Ishikawa (cell line): ENCODE measurements around the gene CBLB.

Experiments
- CEBPB ChIP-seq: IDR thresholded peaks from 2 replicates; pipeline ENCODE4 v1.6.1; 2012
- CREB1 ChIP-seq: IDR thresholded peaks from 2 replicates; pipeline ENCODE4 v1.6.1; 2012; ENCODE audit warnings: low read depth
- EGR1 ChIP-seq: IDR thresholded peaks from 2 replicates; pipeline ENCODE4 v1.6.1; 2012
- EP300 ChIP-seq: IDR thresholded peaks from 2 replicates; pipeline ENCODE4 v1.6.1; 2012; ENCODE audit warnings: borderline replicate concordance
- FOXM1 ChIP-seq: IDR thresholded peaks from 2 replicates; pipeline ENCODE4 v1.6.1; 2012; ENCODE audit warnings: low read depth, borderline replicate concordance
- NFIC ChIP-seq: IDR thresholded peaks from 2 replicates; pipeline ENCODE4 v1.6.1; 2012
- RAD21 ChIP-seq: IDR thresholded peaks from 2 replicates; pipeline ENCODE4 v1.6.1; 2012; ENCODE audit warnings: low read depth
- TAF1 ChIP-seq: IDR thresholded peaks from 2 replicates; pipeline ENCODE4 v1.6.1; 2012; ENCODE audit warnings: low read depth, mild to moderate bottlenecking
- TCF12 ChIP-seq: IDR thresholded peaks from 2 replicates; pipeline ENCODE4 v1.6.1; 2012; ENCODE audit warnings: low read depth
- TEAD4 ChIP-seq: IDR thresholded peaks from 2 replicates; pipeline ENCODE4 v1.6.1; 2012
- YY1 ChIP-seq: IDR thresholded peaks from 2 replicates; pipeline ENCODE4 v1.6.1; 2012; ENCODE audit warnings: low read depth
- ZBTB7A ChIP-seq: IDR thresholded peaks from 2 replicates; pipeline ENCODE4 v1.6.1; 2012; ENCODE audit warnings: low read depth
- TF ChIP-seq, protein P1 (sequence below): IDR thresholded peaks from 2 replicates; pipeline ENCODE4 v1.6.1; 2012
- TF ChIP-seq, protein P2 (sequence below): IDR thresholded peaks from 2 replicates; pipeline ENCODE4 v1.6.1; 2012; ENCODE audit warnings: low read depth, mild to moderate bottlenecking
- TF ChIP-seq, protein P3 (sequence below): IDR thresholded peaks from 2 replicates; pipeline ENCODE4 v1.6.1; 2012

CBLB gene

DNA sequence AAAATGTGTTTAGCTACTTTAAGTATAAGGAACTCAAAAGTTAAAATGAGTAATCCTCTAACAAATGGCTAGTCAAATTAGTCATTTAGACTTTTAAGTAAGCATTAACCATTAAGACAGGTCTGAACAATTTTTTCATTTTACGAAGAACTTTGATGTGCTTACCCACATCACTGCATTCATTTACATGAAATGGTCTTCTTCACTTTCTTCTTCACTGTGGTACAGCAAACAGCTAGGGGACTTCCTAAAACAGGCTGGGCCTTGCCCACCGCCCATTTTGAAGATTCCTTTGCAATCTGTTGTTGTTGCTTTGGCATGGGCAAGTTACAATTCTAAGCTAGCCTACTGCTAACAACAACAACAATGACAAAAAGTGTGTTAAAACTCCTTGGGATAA, 67.4 kb downstream of the CBLB start:
- TF ChIP-seq, protein P1, sequence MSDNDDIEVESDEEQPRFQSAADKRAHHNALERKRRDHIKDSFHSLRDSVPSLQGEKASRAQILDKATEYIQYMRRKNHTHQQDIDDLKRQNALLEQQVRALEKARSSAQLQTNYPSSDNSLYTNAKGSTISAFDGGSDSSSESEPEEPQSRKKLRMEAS: no peak
- TF ChIP-seq, protein P2, sequence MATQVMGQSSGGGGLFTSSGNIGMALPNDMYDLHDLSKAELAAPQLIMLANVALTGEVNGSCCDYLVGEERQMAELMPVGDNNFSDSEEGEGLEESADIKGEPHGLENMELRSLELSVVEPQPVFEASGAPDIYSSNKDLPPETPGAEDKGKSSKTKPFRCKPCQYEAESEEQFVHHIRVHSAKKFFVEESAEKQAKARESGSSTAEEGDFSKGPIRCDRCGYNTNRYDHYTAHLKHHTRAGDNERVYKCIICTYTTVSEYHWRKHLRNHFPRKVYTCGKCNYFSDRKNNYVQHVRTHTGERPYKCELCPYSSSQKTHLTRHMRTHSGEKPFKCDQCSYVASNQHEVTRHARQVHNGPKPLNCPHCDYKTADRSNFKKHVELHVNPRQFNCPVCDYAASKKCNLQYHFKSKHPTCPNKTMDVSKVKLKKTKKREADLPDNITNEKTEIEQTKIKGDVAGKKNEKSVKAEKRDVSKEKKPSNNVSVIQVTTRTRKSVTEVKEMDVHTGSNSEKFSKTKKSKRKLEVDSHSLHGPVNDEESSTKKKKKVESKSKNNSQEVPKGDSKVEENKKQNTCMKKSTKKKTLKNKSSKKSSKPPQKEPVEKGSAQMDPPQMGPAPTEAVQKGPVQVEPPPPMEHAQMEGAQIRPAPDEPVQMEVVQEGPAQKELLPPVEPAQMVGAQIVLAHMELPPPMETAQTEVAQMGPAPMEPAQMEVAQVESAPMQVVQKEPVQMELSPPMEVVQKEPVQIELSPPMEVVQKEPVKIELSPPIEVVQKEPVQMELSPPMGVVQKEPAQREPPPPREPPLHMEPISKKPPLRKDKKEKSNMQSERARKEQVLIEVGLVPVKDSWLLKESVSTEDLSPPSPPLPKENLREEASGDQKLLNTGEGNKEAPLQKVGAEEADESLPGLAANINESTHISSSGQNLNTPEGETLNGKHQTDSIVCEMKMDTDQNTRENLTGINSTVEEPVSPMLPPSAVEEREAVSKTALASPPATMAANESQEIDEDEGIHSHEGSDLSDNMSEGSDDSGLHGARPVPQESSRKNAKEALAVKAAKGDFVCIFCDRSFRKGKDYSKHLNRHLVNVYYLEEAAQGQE: no peak
- TF ChIP-seq CEBPB (no peak), TCF12 (no peak), EP300 (no peak), ZBTB7A (no peak), FOXM1 (no peak), NFIC (no peak), CREB1 (no peak), RAD21 (no peak), TEAD4 (no peak), YY1 (no peak), EGR1 (no peak), TAF1 (no peak)
- TF ChIP-seq, protein P3, sequence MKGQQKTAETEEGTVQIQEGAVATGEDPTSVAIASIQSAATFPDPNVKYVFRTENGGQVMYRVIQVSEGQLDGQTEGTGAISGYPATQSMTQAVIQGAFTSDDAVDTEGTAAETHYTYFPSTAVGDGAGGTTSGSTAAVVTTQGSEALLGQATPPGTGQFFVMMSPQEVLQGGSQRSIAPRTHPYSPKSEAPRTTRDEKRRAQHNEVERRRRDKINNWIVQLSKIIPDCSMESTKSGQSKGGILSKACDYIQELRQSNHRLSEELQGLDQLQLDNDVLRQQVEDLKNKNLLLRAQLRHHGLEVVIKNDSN: no peak

DNA sequence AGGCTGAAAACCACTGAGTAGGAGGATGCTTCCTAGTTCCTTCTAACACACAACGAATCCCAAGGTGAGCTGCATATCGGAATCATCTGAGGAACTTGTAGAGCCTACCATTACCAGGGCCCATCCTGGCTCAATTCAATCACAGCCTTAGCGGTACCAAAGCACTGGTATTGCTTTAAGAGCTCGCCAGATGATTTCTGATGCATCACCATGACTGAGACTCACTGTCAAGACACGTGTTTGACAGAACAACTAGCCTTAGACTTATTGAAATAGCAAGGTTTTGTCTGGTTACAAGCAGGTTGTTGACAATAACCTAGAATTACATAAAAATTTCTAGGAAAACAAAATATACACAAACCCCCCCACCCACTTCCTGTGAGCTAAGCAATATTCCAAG, 68.5 kb downstream of the CBLB start:
- TF ChIP-seq, protein P2: no peak
- TF ChIP-seq EP300: no peak
- TF ChIP-seq ZBTB7A: no peak
- no peak for TF ChIP-seq FOXM1
- no peak for TF ChIP-seq NFIC
- no peak for TF ChIP-seq TCF12
- TF ChIP-seq CREB1: no peak
- TF ChIP-seq TAF1: no peak

DNA sequence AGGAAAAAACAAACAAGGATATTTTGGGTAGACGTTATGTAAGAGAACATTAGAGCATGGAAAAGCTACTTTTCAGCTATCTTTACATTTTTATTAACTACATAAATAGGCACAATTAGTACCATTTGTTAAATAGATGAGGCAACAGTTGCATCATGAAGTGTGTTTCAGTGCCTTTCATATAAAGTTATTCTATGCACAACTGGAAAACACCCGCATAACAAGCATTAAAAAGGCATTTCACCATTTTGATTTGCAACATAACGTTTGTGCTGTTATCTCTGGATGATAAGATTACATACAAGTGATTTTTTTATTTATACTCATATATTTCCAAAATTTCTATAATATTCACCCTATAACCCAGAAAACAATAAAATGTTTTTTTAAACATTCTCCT, 69.5 kb downstream of the CBLB start:
- no peak for TF ChIP-seq CEBPB
- no peak for TF ChIP-seq NFIC
- TF ChIP-seq FOXM1: no peak
- TF ChIP-seq EGR1: no peak
- TF ChIP-seq, protein P1: no peak
- no peak for TF ChIP-seq TEAD4
- TF ChIP-seq EP300: no peak
- TF ChIP-seq YY1: no peak
- TF ChIP-seq, protein P2: no peak
- no peak for TF ChIP-seq RAD21
- no peak for TF ChIP-seq TCF12
- TF ChIP-seq, protein P3: no peak
- TF ChIP-seq CREB1: no peak
- TF ChIP-seq ZBTB7A: no peak
- no peak for TF ChIP-seq TAF1

DNA sequence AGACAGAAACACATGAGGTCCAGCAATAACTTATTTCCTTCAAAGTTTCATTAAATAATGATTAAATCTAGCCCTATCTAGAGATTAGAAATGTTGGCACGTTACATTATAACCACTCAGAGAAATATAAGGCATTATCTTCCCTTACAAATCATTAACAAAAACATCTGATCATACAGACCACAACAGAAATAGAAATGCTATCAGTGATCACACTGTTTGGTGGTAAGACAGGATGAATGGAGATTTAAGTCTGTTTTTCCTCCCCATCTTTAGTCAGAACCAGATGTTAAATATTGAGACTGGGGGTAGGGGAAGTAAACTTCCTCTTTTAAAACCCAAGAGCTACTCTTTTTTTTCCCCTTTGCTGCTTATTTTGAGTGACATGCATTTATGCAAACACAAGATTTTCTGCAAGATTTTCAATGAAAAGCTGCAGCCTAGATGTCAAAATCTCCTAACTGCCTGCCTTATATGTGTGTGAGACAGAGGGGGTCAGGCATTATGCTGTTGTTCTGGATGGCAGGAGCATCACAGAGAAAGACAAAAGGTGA, 70.4 kb downstream of the CBLB start:
- no peak for TF ChIP-seq TCF12
- no peak for TF ChIP-seq CREB1
- no peak for TF ChIP-seq EP300
- TF ChIP-seq FOXM1: no peak
- no peak for TF ChIP-seq NFIC
- TF ChIP-seq YY1: no peak
- no peak for TF ChIP-seq ZBTB7A
- TF ChIP-seq, protein P3: no peak
- no peak for TF ChIP-seq TAF1
- TF ChIP-seq EGR1: no peak
- TF ChIP-seq TEAD4: no peak
- TF ChIP-seq, protein P2: no peak
- TF ChIP-seq CEBPB: no peak
- TF ChIP-seq RAD21: no peak
- TF ChIP-seq, protein P1: no peak
